HG03064 (cell line): ENCODE results near the gene MEF2A.
A peak's percentile ranks its signal among the peaks of the same experiment; 100 is the strongest.

Experiments
- ATAC-seq: cut with Tn5 transposase; IDR thresholded peaks from one replicate; pipeline ENCODE4 v1.9.1; 2021; ENCODE audit warnings: low read depth; ENCODE audit not compliant: unreplicated experiment

Gene MEF2A

DNA sequence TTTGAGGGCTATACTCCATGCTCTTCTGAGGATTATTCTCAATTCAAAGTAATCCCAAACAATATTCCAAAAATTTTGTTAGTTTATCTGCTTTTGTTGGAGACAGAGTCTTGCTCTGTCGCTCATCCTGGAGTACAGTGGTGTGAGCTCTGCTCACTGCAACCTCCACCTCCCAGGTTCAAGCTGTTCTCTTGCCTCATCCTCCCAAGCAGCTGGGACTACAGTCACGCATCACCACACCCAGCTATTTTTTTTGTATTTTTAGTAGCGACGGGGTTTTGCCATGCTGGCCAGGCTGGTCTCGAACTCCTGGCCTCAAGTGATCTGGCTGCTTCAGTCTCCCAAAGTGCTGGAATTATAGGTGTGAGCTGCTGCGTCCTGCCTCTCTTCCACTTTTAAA is 39.1 kb downstream of the MEF2A start:
- no peak for ATAC-seq

DNA sequence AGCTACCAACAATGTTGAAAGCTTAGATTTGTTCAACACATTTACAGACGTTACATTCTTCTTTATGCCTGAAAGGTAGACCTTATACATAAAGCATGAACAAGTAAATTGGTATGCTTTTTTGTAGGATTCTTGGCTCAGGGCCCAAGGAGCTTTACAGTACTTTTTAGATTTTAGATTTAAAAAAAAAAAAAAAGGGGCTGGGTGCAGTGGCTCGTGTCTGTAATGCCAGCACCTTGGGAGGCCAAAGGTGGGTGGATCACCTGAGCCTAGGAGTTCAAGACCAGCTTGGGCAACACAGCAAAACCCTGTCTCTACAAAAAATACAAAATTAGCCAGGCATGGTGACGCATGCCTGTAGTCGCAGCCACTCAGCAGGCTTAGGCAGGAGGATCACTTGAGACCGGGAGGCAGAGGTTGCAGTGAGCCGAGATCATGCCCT is 39.7 kb downstream of the MEF2A start:
- ATAC-seq, result no peak

DNA sequence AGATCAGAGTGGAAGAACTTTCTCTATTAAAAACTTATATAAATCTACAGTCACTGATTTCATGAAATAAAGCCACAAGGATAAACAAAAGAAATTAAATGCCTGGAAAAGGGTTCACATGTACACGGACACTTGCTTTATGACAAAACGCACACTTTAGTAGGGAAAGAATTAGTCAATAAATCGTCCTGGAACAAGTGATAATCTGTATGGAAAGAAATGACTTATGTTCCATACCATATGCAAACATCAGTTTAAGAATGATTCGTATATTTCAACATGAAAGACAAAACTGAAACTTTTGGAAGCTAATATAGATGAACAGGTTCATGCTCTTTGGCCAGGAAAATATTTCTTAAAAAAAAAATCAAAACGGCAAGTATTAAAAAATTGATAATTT is 40.2 kb downstream of the MEF2A start:
- no peak for ATAC-seq

- no peak for ATAC-seq
These were observed 40.9 kb downstream of the MEF2A start for GRCh38 chr15:99606646-99607045.

- no peak for ATAC-seq
These were observed 47.7 kb downstream of the MEF2A start for GRCh38 chr15:99613481-99613880.

DNA sequence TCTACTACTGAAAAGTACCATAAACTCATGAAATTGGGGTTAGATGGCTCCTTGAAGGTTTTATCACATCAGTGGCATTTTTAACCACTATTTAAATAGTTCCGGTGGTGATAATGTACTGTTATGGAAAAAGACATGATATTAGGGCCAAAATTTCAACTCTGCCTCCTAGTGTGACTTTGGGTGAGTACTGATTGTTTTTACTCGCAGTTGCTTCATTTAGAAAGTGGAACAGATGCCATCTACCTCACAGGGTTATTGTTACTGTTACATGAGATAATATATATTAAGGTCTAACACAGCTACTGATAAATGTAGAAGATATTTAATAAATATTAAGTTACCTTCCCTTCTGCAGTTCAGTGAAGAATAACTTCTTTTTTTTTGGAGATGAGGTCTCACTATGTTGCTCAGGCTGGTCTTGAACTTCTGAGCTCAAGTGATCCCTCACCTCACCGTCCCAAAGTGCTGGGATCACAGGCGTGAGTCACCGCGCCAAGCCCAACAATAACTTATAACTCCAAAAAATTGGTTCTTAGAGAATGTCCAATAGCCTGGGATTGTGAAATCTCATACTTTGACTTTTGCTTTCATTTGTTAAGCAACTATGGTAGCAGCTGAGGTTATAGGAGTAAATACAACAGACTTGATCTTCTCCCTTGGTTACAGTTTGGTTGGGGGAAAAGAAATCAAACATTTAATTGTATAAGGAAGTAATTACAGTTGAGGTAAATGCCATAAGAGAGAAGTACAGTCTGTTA is 48.3 kb downstream of the MEF2A start:
- no peak for ATAC-seq

DNA sequence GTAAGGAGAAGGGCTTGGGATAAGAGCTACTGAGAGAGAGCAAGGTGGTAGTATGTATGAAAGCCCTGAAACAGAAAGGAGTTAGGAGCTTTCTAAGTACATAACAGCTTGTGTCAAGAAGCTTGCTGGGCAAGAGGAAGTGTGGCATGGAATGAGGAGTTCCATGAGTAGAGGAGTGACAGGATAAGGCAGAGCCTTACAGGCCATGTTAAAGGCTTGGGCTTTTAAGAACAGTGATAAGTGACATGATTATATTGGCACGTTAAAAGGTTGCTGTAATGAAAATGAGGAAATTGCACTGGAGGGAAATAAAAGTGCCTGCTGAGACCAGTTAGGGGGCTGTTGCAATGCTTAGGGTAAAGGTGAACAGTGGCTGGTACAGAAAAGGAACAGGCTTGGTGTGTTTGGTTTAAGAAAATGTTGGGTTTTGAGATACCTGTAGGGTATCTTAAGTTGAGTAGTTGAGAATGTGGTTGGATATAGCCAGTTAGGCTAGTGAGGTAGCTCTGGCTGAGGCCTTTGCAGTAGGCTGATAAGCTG is 49.0 kb downstream of the MEF2A start:
- no peak for ATAC-seq

- no peak for ATAC-seq
These were observed 49.7 kb downstream of the MEF2A start for GRCh38 chr15:99615460-99615859.

- ATAC-seq, result no peak
These were observed 50.3 kb downstream of the MEF2A start for GRCh38 chr15:99616129-99616528.

DNA sequence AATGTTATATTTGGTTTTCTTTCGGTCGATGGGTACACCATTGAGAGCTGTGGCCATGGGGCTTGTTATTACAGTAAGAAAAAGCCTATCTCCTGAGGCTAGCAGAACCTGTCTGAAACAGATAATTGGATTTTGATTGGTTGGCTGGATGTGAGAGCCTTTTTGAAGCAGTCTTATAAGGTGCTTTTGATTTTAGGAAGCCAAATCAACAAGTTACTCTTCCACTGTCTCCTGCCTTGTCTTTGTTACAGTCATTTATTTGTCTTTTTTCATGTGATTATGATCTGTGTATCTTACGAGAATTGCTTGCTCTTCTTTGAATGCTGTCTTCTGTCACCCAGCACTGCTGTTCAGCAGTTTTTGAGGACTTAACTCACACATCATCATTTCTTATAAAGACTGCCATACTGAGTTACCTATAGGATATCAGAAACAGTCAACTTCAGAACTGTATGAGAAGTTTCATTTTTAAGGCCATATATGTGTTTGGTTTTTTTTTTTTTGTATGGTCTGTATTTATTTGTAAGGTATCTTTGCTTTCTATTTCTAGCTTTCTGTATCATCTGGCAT is 51.1 kb downstream of the MEF2A start:
- no peak for ATAC-seq

GRCh38 chr15:99618941-99619411 is 53.2 kb downstream of the MEF2A start:
- no peak for ATAC-seq

- ATAC-seq, result no peak
These were observed 53.9 kb downstream of the MEF2A start for GRCh38 chr15:99619712-99620111.

DNA sequence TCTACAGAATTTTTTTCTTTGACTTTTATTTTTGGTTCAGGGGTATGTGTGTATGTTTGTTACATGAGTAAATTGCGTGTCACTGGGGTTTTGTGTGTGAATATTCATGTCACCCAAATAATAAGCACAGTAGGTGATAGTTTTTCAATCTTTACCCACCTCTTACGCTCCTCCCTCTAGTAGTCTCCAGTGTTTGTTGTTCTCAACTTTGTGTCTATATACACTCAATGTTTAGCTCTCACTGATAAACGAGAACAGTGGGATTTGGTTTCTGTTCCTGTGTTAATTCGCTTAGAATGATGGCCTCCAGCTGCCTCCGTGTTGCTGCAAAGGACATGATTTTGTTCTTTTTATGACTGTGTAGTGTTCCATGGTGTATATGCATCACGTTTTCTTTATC is 54.4 kb downstream of the MEF2A start:
- ATAC-seq, result no peak

DNA sequence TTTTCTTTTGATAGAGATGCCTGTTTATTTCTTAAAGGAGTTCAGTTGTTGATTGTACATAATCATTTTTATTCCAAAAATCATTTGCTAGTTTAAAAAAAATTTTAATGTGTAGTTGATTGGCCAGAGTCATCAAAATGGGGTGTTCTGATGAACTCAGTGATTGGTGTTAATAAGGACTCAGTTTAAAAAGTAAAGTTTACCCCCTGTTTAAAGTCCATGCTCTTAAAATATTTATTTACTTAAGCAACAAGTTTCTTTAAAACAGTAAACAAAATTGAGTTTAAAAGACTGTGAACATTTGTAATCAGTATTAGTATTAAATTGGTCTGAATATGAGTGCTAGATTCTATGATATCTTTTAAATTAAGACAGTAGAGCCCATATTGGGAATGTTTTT is 56.0 kb downstream of the MEF2A start:
- no peak for ATAC-seq

DNA sequence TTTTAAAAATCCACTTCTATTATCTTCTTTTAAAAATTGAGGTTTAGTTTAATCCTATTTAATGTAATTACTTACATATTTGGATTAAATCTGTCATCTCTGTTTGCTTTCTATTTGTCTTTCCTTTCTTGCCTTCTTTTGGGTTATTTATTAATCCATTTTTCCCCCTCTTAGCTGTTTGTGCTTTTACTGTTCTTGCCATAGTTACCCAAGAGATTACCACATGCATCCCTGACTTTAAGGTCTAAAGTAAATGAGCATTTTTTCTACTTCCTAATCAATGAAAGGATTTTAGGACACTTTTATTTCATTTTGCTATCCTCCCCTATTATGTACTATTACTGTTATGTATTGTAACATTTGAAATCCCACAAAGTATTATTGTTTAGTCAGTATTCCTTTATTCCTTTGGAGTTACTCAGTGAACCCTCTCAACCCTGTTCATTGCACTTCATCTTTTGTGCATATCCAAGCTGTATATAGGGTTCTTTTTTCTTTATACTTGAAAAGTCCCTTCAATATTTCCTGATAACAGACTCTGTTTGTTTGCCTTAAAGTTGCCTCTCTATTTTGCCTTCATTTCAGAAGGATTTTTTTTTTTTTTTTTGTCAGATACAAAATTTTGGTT is 62.7 kb downstream of the MEF2A start:
- ATAC-seq, result no peak

GRCh38 chr15:99630607-99631131 is 64.9 kb downstream of the MEF2A start:
- no peak for ATAC-seq

DNA sequence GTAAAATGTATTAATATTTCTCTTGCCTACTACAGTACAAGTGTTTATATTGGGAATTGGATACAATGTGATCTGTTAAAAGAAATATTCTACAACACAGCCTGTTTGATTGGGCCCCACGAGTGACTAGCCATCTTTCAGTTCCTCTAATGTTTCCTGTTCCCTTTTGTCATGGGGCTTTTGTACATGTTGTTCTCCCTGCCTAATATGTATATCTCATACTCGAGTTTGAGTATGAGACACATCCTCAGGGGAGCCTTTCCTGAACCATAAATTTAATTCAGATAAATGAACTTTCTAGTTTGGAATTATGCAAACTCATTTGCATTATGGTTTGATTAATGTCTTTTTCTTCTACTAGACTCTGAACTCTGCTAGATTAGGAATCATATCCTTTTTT is 65.5 kb downstream of the MEF2A start:
- peak; percentile 80 for ATAC-seq

- ATAC-seq, result no peak
These were observed 66.7 kb downstream of the MEF2A start for GRCh38 chr15:99632521-99632920.

GRCh38 chr15:99633655-99634054 is 67.9 kb downstream of the MEF2A start:
- no peak for ATAC-seq

GRCh38 chr15:99634576-99634975 is 68.8 kb downstream of the MEF2A start:
- ATAC-seq, result no peak

GRCh38 chr15:99635145-99635544 is 69.4 kb downstream of the MEF2A start:
- ATAC-seq, result no peak
